Renal cortex interstitium (tissue), 11 donors: ENCODE measurements around the gene SLC25A22. TPM values are rescaled to one million over a fixed set of nuclear protein-coding genes. Genes with fewer than 3 reads are reported as not detected.

Experiments used
- DNase-seq, 11 donors: peaks; one replicate each; pipeline ENCODE4 v3.0.0-alpha.2; 2013; ENCODE audit warnings: low read depth in 9 of 11, low spot score in 4 of 11; ENCODE audit errors: extremely low read depth in 1 of 11
- polyA plus RNA-seq, 3 donors: library from polyadenylated mRNA; unstranded; fragments of 120-200 nt; gene quantifications; one replicate each; pipeline ENCODE4 v1.2.1, GENCODE V29; 2013; ENCODE audit not compliant: insufficient read length in 3 of 3

SLC25A22 gene
- polyA plus RNA-seq, 3 donors: 12.2 to 21.7 (median 18.9) TPM

DNA sequence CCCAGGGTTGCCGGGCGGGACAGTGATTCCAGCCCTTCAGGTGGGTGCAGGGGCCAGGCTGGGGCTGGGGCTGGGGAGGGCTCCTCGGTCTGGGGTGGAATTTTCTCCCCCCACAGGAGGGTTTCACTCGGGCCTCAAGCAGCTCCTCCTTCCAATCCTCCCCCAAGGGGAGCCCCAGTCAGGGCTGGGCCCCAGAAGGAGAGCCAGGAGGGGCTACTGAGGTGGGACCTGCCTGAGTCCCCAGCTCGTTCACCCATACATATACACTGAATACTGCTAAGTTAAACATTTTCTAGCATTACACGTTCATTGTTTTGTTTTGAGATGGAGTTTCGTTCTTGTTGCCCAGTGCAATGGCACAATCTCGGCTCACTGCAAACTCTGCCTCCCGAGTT is 28.1 kb upstream of the SLC25A22 start:
- DNase-seq: no peak

DNA sequence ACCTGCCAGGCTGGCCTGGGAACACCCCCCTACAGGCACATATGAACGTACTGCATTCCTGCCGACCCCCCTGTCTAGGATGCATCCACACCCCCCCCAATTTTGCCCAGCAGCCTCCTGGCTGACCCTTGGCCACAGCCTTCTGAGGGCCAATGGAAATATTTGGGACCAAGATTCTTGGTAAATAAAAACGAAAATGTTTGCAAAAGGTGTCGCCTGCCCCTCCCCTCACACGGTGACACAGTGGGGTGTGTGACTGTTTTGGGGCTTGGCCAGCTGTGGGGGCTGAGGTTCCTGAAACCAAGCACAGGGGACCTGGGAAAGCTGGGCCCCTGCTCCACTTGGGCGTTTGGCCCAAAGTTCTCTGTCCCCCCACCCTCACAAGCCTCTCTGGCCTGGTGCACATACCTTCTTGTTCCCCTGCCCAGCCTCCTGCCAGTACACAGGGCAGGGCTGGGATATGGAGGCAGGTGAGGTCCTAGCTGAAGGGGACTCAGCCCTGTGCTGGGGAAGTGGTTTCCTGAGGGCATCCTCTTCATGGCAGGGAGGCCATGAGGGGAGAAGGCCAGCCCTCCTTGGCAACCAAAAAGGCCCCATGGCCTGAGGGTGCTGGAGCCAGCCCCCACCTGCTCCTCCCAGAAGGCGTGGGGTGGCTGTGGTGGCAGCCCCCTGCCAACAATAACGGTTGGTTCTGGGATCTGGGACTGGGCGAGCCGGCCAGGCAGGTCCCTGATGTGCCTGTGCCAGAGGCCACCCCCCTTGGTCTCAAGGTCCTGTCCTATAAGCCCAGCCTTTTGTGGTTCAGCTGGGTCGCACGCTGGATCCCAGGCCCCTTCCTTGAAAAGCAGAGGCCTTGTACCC is 27.5 kb upstream of the SLC25A22 start:
- no peak for DNase-seq

DNA sequence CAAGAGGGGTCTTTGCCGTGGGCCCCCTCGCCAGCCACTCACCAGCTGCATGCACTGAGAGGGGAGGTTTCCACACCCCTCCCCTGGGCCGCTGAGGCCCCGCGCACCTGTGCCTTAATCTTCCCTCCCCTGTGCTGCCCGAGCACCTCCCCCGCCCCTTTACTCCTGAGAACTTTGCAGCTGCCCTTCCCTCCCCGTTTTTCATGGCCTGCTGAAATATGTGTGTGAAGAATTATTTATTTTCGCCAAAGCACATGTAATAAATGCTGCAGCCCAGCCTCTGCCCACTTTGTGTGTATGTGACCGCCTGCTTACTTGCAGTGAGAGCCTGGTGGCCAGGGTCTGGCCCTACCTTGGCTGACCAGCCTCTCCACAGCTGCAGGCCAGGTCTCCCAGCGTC is 26.9 kb upstream of the SLC25A22 start:
- DNase-seq: no peak

DNA sequence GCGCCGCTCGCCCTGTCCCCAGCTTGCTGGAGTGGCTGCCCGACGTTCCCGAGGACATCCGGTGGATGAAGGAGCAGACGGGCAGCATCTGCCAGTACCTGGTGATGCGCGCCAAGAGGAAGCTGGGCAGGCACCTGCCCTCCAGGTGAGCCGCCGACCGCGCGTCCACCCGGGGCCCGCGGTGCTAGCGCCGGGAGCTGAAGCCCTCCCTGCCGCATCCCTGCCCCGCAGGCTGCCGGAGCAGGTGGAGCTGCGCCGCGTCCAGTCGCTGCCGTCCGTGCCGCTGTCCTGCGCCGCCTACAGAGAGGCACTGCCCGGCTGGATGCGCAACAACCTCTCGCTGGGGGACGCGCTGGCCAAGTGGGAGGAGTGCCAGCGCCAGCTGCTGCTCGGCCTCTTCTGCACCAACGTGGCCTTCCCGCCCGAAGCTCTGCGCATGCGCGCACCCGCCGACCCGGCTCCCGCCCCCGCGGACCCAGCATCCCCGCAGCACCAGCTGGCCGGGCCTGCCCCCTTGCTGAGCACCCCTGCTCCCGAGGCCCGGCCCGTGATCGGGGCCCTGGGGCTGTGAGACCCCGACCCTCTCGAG is 26.3 kb upstream of the SLC25A22 start:
- DNase-seq: no peak

DNA sequence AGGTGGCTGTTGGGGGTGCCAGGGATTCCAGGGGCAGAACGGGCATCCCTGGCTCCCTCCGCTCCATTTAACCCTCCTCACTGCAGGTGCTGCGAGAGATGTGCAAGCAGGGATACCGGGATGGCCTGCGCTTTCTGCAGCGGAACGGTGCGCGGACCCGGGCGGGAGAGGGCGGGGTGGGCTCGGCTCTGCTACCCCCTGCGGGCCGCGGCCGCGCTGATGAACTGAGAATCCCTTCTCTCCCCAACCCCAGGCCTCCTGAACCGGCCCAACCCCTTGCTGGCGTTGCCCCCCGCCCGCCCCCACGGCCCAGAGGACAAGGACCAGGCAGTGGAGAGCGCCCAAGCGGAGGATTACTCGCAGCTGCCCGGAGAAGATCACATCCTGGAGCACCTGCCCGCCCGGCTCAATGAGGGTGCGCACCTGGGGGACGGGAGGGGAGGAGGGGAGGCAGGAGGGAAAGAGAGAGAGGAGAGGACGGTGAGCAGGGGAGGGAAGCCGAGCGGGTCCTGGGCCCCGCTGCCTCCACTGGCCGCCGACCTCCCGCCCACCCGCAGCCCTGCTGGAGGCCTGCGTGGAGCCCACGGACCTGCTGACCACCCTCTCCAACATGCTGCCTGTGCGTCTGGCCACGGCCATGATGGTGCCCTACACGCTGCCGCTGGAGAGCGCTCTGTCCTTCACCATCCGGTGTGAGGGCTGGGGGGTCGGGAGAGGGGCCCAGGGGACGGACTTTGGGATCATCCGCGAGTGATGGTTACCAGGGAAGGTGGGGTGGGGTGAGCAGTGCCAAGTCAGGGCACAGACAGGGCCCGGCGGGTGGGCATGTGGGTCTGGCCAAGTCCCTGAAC is 25.6 kb upstream of the SLC25A22 start:
- no peak for DNase-seq

DNA sequence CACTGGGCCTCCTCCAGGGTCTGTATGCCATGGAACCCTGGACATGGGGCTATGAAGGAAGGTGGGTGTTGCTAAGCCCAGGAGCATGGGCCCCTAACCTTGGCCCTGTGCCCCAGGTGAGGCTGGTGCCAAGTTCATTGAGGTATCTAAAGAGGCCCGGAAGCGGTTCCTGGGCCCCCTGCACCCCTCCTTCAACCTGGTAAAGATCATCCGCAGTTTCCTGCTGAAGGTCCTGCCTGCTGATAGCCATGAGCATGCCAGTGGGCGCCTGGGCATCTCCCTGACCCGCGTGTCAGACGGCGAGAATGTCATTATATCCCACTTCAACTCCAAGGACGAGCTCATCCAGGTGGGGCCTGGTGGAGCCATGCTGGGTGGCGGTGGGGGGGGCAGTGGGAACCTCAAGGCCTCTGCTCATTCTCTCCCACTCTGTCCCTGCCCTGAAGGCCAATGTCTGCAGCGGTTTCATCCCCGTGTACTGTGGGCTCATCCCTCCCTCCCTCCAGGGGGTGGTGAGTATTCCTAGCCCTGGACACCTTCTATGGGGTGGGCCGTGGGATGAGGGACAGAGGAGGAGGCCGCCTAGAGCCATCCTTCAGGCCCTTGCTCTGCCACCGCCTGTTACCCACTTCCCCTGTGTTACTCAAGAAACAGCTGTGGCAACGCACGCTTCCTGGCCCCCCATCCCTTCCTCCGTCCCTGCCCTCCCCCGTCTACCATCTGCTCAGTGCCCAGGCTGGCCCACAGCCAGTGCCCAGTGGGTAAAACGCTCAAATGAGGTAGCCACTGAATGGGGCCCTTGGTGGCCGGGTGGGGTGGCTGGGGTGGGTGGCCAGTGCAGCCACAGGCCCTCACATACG is 23.7 kb upstream of the SLC25A22 start:
- no peak for DNase-seq

DNA sequence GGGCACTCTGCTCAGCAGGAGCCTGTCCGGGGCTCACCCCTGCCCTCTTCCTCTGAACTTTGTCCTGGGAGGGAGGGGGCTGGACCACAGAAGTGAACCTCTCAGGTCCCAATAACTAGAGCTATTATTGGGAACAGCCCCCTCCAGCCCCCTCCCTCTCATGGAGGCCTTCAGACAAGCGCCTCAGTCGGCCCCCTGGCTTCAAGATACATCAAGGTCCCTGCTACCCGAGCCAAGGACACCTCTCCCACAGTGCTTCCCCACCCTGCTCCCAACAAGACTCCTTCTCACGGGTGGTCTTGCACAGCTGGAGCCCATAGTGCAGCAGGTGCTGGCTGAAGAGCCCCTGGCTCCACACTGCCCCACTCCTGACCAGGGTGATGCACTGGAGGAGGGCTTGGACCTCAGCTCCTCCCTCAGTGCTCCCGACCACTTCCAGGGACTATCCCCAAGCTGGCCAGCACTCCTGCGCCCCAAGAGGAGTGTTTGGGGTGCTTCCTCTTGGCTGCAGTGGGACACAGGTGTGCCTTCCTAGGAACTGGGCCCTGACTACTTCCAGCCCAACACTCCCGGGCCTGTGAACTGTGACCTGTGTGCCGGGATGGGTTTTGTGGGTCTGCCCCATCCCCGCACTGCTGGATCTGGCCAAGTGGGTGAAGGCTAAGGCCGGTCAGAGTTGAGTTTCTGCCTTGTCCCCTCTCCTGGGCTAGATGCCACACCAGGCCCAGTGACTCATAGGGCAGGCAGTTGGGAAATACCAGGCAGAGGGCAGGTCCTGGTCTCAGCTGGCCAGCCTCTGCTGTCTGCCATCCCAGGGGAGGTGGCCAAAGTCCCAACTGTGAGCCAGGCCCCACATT is 22.8 kb upstream of the SLC25A22 start:
- no peak for DNase-seq

DNA sequence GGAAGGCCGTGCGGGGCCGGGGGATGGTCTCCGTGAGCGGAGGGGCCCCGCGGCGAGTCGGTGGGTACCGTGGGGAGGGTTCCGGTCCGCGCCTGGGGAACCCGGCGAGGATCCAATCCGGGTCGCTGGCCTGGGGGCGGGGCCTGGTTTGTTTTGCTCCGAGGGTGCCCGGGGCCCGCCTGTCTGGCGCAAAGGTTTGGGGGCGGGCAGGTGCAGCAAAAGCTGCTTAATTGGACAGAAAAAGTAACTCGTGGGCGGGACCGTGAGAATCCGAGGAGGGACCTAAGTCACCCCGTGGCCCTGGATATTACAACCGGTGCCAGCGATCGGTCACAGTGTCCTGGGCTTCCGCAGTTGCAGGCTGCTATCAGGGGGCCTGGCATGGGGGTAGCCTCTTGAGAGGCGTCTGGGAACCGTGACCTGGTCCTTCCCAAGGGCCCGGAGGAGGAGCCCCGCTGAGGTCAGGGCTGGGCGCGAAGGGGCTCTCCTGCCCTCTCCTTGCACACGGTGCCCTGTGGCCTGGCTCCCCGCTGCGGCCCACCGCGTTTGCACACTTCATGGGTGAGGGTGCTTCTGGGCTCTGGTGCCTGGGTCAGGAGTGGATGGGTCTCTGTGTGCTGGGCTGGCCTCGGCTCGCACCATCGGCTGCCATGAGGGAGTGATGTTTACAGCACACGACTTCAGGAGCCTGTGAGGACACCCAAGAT is 22.0 kb upstream of the SLC25A22 start:
- peak in 1 of 11 donors; percentile 72 for DNase-seq

DNA sequence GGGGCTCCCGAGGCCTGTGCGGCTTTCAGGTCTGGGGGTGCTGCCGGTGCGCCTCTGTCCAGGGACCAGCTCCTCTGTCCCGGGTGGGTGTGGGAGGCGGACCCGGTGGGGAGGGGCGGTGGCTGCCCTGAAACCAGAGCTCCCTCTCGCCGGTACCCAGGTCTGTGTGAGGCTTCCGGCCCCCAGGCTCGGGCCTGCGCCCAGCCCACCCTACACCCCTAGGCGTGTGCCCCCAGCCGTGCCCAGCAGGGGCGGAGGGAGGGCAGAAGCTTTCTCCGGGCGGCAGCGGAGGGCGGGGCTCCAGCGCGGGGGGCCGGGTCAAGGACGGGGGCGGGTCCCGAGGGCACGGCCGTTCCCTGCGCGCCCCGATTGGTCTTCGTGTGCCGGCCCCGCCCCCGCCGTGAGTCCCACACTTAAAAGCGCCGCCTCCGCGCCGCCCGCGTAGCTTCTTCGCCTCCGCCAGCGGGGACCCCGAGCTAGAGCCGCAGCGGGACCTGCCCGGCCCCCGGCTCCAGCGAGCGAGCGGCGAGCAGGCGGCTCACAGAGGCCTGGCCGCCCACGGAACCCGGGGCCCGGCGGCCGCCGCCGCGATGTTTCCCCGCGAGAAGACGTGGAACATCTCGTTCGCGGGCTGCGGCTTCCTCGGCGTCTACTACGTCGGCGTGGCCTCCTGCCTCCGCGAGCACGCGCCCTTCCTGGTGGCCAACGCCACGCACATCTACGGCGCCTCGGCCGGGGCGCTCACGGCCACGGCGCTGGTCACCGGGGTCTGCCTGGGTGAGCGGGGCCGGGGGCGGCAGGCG is 21.2 kb upstream of the SLC25A22 start:
- peak in 6 of 11 donors; percentile 74 to 86 (median 84) for DNase-seq

DNA sequence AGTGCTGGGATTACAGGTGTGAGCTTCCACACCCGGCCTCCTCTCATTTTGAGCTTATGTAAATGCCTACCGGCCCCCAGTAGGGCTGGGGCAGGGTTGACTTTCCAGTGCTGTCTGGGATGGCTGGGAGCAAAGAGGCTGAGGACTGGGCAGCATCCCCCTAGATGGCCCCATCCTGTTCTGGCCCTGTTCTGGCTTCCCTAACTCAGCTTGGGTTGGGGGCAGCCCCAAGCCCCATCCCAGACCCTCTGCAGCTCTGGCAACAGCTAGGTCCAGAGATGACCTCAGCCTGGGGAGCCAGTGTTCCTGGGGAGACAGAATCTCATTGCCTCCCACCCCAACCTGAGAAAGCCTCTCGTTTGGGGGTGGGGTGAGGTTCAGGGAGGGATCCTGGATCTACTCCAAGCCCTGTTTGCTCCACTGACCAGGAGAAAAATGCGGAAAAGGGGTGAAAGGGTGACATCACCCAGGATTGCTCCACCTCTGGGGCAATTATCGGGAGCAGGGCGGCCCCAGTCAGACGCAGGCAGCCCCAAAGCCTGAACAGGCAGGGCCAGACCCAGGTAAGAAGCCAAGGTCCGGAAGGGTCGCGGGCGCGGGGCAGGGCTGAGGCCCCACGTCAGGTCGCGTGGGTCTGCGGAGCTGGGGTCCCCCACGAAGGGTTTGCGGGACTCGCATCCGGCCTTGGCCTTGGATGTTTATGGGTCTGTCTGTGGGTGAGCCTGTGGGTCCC is 20.5 kb upstream of the SLC25A22 start, which contains the start of gene PNPLA2:
TSS of gene PNPLA2 (plus strand) at position 519 of the 733 bp plus-strand sequence. CDS start 805 bp downstream, outside the sequence.
- DNase-seq: no peak

DNA sequence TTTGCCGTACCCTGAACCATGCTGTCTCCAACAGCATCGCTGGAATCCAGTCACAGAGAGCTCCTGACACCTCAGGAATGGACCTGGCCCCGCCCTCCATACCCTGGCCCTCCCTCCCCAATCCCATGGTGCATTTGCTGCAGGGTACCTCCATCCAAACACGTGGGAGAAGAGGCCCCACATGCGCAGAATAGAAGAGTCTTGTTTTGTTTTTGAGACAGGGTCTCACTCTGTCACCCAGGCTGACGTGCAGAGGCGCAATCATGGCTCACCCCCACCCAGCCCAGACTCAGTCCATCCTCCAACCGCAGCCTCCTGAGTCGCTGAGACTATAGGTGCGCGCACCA is 18.3 kb upstream of the SLC25A22 start:
- DNase-seq: no peak

DNA sequence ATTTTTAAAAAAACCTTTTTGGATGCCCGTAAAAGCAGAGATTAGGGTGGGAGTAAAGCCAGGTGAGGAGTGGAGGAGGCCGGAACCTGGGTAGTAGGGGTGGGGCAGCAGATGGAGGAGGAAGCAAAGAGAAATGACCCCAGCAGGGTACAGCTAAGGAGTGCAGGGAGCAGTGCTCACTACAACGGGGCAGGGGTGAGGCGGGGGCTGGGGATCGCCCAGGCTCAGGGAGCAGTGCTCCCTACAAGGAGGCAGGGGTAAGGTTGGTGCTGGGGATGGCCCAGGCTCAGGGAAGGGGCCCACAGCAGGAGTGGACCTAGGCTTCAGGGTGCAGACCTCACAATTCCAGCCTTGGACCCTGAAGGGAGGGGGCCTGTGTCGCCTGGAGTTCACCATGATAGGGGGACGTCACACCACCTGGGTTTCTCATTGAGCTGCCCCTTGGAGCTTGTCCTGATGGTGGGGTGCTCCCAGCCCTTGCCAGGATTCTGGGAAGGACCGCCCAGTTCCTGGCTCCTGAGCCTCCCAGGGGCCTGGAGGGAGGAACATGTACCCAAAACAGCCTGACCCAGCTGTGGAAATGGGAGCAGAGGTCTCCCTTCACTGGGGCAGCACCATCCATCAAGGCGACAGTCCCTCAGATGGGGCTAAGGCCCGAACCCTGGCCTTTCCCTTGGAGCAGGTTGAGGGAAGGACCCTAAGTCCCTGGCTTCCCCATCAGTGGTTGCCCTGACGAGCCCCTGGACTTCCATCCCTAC is 17.8 kb upstream of the SLC25A22 start:
- DNase-seq: no peak

DNA sequence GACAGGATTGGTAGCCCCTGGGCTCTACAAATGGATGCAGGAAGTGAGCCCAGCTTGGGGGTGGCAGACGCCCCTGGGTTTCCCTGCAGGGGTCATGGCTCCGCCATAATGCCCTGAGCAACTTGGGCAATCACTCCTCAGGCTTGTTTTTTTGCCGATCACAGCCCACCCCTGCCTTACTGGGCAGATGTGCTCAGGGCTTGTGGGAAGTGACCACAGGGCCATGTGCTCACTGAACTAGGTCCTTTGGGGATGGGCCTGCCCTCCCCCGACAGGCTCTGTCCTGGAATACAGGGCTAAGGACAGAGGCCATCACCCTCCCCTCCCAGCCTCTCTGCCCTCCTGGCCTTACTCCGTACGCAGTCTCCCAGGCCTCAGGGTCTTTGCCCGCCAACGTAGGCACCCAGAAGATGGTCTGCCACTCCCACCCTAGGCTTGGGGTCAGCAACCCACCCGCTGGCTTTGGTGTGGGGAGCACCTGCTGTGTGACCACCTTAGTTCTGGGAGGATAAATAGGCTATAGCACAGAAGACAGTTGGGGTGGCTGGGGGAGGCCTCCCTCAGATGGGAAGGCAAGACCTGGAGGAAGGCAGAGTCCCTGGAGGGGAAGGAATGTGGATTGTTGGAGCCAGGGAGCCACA is 15.5 kb upstream of the SLC25A22 start:
- no peak for DNase-seq

DNA sequence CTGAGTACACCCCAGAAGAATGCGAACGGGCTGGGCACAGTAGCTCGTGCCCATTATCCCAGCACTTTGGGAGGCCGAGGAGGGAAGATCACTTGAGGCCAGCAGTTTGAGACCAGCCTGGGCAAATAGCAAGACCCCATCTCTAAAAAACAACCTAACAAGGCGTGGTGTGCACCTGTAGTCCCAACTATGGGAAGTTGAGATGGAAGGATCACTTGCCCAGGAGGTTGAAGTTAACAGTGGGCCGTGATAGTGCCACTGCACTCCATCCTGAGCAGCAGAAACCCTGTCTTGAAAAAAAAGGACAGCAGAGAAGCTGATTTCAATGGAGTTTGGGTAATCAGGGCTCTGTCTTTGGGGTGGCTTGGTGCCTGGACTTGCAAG is 15.0 kb upstream of the SLC25A22 start:
- DNase-seq: no peak

DNA sequence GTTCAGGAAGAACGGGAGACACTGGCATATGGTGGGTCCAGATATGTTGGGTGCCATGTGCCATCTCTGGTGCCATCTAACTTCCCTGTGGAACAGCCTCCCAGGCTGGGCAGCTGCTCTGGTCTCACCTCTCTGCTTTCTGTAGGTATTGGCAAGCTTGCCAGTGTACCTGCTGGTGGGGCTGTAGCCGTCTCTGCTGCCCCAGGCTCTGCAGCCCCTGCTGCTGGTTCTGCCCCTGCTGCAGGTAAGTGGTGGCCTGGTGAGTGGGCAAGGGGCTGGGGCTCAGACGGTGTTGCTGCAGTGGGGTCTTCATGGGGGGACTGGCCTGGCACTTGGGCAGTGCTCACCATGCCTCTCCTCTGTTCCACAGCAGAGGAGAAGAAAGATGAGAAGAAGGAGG is 14.3 kb upstream of the SLC25A22 start:
- DNase-seq: no peak
